Measurements from ENCODE around the gene ADAMTSL5.

The ADAMTSL5 gene

GRCh38 chr19:1468274-1468820, 44.5 kb downstream of the ADAMTSL5 start:
- TF ChIP-seq POU6F1 (CRISPR knock-in tag; IDR thresholded peaks at IDR 0.05; ENCODE audit: borderline replicate concordance, low read depth) (no peak), ZFP30 (CRISPR knock-in tag; IDR thresholded peaks at IDR 0.05) (no peak), ZNF70 (CRISPR knock-in tag; IDR thresholded peaks at IDR 0.05) (no peak), PPARA (CRISPR knock-in tag; IDR thresholded peaks at IDR 0.05; ENCODE audit: borderline replicate concordance) (no peak), TCF4 (CRISPR knock-in tag; IDR thresholded peaks at IDR 0.05; ENCODE audit: borderline replicate concordance) (no peak), GLIS3 (CRISPR knock-in tag; IDR thresholded peaks at IDR 0.05) (no peak), PATZ1 (CRISPR knock-in tag; IDR thresholded peaks at IDR 0.05; ENCODE audit: borderline replicate concordance) (no peak)
- no peak for ATAC-seq

- ATAC-seq, result no peak
- no peak for TF ChIP-seq PPARA (CRISPR knock-in tag; IDR thresholded peaks at IDR 0.05; ENCODE audit: borderline replicate concordance)
- no peak for TF ChIP-seq BACH2 (CRISPR knock-in tag; IDR thresholded peaks at IDR 0.05; ENCODE audit: borderline replicate concordance)
- no peak for TF ChIP-seq CSRNP3 (CRISPR knock-in tag; IDR thresholded peaks at IDR 0.05)
- TF ChIP-seq ESRRG (CRISPR knock-in tag; IDR thresholded peaks at IDR 0.05), result no peak
Measured at GRCh38 chr19:1467490-1468273, 45.1 kb downstream of the ADAMTSL5 start.

- TF ChIP-seq OSR1 (CRISPR knock-in tag; IDR thresholded peaks at IDR 0.05) (no peak), CSRNP3 (CRISPR knock-in tag; IDR thresholded peaks at IDR 0.05) (no peak), POU6F1 (CRISPR knock-in tag; IDR thresholded peaks at IDR 0.05; ENCODE audit: borderline replicate concordance, low read depth) (no peak), GLIS3 (CRISPR knock-in tag; IDR thresholded peaks at IDR 0.05) (no peak), PATZ1 (CRISPR knock-in tag; IDR thresholded peaks at IDR 0.05; ENCODE audit: borderline replicate concordance) (no peak), TOX (CRISPR knock-in tag; IDR thresholded peaks at IDR 0.05; ENCODE audit: borderline replicate concordance) (no peak), ZFP3 (CRISPR knock-in tag; IDR thresholded peaks at IDR 0.05) (no peak), BACH2 (CRISPR knock-in tag; IDR thresholded peaks at IDR 0.05; ENCODE audit: borderline replicate concordance) (no peak), ZNF70 (CRISPR knock-in tag; IDR thresholded peaks at IDR 0.05) (no peak), ISL1 (CRISPR knock-in tag; IDR thresholded peaks at IDR 0.05) (no peak), ZNF8 (CRISPR knock-in tag; IDR thresholded peaks at IDR 0.05) (no peak), ZFP30 (CRISPR knock-in tag; IDR thresholded peaks at IDR 0.05) (no peak), ARNTL (CRISPR knock-in tag; IDR thresholded peaks at IDR 0.05; ENCODE audit: borderline replicate concordance, low read depth) (no peak), ZNF565 (CRISPR knock-in tag; conservative IDR thresholded peaks at IDR 0.05; ENCODE audit: low read depth) (no peak), CSDC2 (CRISPR knock-in tag; IDR thresholded peaks at IDR 0.05) (no peak), SNAI2 (CRISPR knock-in tag; IDR thresholded peaks at IDR 0.05) (no peak)
- ATAC-seq, result no peak
Measured at GRCh38 chr19:1467215-1467489, 45.7 kb downstream of the ADAMTSL5 start.
